Activated CD4-positive, alpha-beta T cell treated with anti-CD3 and anti-CD28 coated beads, Interleukin-2, amount 50 U/mL, for 16 hours (primary cell): ENCODE measurements around the gene TTLL10.

ENCODE experiments used
- DNase-seq: peaks from one replicate; pipeline ENCODE4 v3.0.0-alpha.2; 2020

Gene TTLL10

DNA sequence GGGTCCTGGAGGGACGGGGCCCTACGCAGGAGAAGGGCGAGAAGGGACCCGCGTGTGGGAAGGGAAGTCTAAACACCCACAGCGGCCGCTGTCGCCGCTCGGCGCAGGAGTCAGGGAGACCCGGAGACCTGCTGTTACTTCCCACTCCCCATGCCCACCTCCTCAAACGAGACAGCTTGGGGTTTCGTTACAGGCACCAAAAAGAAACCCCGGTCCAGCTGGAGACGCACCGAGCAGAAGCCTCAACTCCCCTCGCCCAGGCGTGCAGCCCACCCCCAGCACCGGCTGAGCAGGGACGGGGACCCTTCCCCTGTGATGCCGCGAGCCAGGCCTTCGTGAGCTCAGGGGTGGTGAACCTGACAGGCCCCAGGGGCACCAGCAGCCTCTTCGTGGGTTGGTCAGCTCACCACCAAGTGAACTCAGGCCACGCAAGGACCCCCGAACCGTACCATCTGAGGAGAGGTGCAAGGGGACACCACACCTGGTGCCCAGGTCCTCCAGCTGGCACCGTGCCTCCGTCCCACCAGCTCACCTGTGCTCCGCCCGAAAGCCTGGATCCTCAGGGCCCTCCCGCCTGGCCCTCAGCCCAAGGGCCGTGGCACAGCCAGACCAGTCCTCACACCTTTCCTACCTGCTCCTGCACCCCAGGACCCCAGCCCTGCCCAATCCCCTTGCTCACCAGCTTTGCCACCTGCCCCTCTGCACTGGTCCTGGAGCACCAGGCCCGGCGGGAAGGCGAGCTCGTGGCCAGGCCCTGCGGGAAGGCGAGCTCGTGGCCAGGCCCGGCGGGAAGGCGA lies 53.1 kb downstream of the TTLL10 start:
- no peak for DNase-seq

DNA sequence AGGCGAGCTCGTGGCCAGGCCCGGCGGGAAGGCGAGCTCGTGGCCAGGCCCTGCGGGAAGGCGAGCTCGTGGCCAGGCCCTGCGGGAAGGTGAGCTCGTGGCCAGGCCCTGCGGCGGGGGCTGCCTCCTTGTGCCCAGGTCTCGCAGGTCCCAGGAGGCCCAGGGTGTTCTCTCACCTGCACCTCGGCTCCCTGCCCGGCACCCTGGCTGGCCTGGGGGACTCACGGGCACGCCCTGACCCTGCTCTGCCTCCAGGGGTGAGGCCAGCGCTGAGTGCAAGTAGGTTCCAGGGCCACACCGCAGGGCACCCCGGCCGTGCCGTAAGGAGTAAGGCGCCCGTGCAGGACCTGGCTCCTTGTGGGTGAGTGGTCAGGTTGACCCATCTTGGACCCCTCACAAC lies 53.7 kb downstream of the TTLL10 start:
- DNase-seq: no peak

DNA sequence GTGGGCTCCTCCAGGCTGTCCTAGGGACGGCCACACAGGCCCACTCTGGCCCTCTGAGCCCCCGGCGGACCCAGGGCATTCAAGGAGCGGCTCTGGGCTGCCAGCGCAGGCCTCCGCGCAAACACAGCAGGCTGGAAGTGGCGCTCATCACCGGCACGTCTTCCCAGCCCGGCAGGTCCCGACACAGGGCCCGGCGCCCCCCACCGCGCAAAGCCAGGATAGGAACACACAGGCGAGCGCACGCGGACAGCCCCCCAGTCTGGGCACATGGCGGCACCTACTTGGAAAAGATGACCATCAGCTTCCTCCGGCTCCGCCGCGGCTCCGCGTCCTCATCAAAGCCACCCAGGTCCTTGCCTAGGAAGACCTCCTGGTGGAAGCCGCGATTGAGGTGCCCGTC lies 54.5 kb downstream of the TTLL10 start:
- DNase-seq: no peak

DNA sequence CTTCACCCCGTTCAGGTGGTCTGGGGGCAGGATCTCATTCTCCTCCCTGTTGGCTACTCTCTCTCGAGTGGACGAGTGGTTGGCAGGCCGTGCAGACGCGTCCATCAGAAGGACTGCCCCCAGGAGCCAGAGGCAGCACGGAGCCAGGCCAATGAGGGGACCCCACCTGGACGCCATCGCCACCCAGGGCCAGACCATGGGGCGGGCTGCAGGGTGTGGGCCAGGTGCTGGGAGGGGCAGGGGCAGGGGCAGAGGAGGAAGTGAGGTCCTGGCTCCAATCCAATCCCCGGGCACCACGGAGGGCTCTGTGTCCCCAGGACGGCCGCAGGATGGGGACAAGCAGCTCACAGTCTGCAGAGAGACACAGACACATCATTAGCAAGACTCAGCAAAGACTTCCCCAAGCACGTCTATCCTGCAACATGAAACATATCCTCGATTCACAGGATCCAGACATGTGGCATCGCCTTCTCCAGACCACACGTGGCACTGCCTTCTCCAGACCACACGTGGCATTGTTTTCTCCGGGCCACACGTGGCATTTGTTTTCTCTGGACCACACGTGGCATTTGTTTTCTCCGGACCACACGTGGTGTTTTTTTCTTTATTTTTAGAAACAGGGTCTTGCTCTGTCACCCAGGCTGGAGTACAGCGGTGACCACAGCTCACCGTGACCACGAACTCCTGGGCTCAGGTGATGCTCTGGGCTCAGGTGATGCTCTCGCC lies 55.1 kb downstream of the TTLL10 start:
- no peak for DNase-seq

DNA sequence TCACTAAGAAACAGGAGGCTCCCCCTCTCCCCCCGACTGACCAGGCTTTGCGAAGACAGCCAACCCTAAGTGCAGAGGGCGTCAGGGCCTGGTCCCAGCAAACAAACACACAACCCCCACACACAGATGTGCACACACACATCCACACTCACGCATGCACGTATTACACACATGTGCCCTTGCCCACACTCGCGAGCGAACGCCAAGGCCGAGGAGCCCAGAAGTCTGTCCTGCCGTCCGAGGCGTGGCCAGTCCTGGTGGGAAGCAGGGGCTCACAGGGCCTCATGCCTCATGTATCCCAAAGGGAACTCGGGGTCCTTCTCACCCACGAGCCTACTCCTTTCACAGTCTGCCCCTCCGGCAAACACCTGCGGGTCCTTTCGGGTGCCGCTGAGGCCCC lies 56.1 kb downstream of the TTLL10 start:
- no peak for DNase-seq

DNA sequence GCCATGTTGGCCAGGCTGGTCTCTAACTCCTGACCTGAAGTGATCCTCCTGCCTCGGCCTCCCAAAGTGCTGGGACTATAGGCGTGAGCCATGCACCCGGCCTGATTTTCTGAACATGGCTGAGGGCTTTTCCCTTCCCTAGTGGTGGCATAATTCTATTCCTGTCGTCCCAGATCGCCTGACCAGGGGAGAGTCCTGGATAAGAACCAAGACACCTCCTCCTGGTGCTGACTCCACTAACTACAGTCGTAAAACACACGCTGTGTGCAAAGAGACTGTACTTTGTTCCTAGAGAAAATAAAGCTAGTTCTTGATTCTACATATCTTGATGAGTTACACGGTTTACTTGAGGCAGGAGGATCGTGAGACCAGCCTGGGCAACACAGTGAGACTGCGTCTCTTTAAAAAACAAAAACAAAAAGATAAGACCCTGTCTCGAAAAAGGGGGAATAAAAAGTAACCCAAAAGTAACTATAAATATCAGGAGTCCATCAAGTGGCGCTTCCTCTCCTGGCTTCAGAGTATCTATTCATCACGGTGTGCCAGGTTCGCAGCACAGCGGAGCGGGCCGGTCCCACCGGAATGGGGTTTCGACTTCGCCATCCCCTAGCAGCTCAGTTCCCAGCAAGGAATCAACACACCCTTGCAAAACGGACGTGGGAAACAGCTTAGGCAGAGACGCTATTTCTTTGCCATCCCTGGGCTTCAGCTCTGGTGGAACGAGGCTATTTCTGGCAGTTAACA lies 57.1 kb downstream of the TTLL10 start:
- DNase-seq: no peak

DNA sequence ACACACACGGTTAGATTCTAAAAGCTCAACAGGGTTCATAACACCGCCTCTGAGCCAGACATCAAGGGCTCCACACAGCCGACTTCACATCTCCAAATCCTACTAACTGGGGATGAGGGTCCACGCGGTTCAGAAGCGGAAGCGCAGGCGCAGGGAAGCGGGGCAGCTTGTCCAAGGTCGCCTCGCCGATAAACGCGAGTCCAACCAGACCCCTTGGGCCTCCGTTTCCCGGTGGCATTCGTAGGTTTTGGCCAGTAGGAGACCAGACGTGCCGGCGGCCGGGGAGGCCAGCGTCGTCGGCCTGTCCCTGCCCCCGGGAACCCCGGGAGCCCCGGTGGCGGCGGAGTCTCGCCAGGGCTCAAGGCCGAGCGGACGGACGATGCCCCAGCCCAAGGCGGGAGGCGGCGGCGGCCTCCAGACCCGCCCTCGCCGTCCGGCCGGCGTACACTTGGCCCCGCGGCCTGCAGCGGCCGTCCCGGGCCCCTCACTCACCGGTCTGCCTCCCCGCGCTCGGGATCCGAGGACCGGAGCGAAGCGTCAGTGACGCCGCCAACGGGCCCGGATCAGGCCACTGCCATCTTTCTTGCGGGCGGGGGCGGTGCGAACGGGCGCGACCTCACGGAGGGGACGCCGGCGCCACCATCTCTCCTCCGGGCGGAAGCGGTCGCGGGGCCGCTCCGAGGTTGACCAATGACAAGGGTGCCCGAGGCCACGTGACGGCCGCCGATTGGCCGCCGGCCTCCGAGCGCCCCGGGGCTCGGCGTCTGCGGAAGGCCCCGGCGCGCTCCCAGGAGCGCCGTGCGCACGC lies 57.9 kb downstream of the TTLL10 start, which contains the start of gene SDF4:
Gene SDF4 (minus strand): TSS at position 602 of the 808 bp plus-strand sequence. CDS start 3,229 bp downstream, outside the sequence.
- peak; percentile 97 for DNase-seq

DNA sequence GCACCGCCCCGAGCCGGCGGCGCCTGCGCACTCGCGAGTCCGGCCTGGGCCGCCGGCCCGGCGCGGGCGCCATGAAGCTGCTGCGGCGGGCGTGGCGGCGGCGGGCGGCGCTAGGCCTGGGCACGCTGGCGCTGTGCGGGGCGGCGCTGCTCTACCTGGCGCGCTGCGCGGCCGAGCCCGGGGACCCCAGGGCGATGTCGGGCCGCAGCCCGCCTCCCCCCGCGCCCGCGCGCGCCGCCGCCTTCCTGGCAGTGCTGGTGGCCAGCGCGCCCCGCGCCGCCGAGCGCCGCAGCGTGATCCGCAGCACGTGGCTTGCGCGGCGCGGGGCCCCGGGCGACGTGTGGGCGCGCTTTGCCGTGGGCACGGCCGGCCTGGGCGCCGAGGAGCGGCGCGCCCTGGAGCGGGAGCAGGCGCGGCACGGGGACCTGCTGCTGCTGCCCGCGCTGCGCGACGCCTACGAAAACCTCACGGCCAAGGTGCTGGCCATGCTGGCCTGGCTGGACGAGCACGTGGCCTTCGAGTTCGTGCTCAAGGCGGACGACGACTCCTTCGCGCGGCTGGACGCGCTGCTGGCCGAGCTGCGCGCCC lies 58.6 kb downstream of the TTLL10 start, which contains the start of gene B3GALT6:
Gene B3GALT6 (plus strand): TSS at position 30 of the 588 bp plus-strand sequence. CDS start 42 bp downstream, at position 72.
- no peak for DNase-seq

DNA sequence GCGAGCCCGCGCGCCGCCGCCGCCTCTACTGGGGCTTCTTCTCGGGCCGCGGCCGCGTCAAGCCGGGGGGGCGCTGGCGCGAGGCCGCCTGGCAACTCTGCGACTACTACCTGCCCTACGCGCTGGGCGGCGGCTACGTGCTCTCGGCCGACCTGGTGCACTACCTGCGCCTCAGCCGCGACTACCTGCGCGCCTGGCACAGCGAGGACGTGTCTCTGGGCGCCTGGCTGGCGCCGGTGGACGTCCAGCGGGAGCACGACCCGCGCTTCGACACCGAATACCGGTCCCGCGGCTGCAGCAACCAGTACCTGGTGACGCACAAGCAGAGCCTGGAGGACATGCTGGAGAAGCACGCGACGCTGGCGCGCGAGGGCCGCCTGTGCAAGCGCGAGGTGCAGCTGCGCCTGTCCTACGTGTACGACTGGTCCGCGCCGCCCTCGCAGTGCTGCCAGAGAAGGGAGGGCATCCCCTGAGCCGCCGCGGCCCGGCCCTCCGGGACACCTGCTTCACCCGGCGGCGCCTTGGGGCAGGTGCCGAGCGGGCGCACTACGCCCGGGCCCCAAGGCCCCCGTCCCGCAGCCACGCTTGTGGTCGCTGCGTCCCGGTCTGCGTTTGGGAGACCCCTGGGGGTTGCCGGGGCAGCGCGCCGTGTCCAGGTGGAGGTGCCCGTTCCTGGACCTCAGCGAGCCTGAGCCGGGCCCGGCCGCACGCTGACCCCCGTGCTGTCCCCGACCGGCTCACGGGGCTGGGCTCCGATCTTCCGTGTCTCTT lies 59.3 kb downstream of the TTLL10 start:
- DNase-seq: no peak

DNA sequence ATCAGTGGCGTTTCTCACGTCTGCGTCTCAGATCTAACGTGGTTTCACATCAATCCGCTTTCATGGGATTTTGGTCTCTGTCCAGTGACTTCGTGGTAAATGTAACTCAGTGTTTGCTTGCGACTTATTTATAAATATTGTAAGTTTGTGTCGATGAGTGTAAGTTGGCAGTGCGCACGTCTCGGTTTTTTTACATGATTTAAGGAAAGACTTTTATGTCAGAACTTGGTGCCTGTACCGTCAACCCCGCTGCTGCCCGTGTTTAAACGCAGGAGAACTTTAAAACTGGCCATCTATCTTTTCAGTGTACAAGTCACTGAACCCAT lies 59.9 kb downstream of the TTLL10 start:
- DNase-seq: no peak

DNA sequence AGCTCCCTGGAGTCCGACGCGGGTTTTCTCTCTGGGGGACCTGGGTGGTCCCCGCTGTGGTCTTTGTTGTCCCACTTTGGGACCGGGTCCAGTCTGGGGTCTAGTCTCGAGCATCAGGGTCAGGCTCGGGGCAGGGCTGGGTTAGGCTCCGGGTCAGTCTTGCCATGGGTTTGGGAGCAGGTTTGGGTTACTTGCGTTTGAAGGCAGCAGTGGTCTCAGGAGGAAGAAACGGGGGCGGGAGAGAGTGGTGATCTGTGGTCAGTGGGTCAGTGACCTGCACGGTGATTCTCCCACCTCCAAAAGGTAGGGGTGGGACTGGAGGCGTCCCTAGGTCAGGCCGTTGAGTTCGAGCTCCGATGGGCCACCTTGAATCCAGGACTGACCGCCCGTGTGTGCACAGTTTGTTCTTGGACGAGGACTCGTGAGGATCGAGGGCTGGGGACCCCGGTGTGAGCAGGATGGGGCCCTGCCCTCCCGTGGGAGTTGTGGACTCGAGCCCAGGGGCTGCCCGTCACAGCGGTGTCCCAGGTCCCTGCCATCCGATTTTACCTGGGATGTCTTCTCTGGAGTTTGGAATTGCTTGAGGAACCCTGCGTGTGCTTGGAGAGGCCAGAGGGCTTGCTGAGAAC lies 60.6 kb downstream of the TTLL10 start:
- DNase-seq: no peak

DNA sequence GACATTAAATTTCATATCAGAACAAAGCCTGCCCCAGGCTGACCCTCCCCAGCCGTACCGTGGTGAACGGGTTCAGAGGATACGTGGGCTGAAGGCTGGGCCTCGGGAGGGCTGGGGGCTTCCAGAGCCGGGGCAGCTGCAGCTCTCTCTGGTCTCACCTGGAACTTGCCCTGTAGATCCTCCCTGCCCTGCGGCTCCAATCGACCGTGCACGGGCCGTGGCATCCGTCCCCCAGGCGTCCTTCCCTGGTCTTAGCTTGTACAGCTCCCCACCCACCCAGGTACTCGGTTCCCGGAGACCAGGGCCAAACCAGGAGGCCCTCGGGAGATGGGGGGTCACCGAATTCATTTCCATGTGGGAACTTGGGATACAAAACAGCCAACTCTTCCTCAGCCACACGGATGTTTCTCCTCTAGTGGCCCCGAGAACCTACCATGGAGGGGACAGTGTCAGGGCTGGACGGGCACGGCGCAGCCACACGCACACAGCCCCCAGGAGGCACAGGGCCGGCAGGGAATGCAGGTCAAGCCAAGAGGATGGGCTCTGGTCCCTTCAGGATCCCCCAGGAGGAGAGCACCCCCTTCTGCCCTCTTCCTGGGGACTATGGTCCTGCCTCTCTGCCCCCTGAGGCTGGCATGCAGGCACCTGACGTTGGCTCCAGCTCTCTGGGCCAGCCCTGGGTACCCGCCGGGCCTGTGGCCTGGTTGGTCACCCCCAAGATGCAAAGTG lies 61.5 kb downstream of the TTLL10 start:
- DNase-seq: no peak

DNA sequence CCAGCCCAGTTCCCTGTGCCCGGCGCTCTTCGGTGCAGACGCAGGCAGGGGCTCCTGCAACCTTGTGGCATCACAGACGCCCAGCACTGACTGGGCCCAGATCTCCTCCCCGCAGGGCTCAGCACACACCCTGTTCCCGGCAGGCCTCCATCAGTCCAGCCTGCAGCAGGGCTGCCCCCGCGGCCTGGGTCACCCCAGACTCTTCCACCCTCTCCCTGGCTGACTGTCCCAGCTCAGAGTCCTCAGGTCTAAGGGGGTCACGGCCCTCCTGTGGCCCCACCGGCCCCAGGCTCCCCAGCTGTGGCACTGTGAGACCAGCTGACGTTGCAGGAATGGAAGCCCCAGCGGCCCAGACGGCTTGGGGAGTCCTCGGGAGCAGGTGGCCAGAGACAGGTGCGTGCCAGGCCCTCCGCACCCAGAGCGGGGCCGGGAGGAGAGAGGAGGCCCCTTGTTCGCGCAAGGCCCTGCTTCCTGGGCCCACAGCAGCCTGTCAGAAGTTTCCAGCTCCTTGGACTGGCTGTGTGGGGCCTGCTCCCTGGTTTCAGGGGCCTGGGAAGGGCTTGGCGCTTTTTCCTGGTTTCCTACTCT lies 62.6 kb downstream of the TTLL10 start:
- no peak for DNase-seq

DNA sequence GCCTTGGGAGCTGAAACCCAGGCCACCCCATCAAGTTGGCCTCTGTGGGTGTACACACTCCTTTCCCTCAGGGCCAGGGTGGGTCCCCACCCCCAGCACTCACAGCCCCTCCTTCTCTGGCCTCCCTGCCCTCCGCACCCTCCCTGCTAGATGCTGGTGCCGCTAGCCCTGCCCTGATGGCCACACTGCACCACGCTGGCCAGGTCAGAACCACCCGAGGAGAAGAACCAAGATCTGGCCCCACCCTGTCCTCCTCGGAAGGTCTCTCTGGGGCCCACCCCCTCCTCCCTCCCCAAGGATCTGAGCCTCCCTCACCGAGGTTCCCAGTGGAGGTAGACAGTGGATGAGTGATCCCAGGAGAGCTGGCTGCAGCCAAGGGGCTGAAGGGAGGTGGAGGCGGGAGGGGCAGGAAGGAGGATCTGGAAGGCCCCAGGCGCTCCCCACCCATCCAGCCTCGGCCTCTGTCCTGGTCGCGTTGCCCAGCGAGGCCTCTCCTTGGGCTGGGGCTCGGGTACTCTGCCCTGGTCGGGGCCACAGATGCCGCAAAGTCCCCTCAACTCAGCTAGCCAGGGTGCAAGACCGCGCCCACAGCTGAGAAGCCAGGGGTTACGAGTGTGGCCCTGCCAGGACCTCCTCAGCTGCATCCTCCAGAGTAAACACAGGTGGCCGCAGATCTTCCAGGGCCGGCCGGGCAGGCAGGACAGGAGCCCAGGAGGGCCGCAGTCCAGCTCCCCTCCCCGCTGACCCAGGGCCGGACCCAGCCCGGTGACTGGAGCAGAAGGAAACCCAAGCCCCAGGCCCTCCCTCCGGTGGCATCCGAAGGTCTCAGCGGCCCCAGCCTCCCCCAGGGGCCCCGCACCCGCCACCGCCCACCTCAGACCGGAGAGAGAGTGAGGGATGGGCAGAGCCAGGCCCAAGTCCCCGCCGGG lies 63.5 kb downstream of the TTLL10 start:
- no peak for DNase-seq

DNA sequence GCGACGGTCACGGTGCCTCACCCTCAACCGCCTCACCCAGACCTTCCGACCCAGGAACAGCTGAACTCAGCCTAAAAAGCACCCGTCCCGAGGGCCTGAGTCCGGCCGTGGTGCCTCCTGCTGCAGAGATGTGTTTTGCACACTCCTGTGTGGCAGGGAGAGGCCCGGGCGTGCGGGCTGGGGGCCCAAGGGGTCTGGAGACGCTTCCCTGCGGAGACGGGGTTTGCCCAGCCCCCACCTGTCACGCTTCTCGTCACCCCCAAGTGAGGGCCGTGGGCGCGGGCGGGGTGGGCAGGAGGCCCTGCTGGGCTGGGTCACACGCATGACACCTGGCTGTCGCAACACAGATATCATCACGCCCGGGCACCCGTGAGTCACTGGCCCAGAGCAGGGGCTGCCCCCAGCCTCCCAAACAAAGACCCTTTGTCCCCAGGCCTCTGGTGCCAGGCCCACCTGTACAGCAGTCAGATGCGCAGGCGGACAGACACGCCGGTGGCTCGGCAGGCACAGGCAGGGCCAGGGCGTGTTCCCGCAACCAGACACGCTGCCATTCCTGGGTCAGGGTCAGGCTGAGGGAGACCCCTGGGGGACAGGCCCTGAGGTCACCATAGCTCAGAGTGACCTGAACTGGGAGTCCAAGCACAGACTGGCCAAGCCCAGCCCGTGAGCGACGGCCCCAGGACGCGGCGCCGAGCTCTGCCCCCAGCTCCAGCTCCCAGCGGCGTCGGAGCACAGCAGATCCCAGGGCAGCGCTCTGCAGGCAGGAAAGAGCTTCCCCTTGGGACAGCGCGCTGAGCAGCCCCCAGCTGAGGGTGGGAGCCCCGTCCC lies 64.4 kb downstream of the TTLL10 start:
- no peak for DNase-seq

DNA sequence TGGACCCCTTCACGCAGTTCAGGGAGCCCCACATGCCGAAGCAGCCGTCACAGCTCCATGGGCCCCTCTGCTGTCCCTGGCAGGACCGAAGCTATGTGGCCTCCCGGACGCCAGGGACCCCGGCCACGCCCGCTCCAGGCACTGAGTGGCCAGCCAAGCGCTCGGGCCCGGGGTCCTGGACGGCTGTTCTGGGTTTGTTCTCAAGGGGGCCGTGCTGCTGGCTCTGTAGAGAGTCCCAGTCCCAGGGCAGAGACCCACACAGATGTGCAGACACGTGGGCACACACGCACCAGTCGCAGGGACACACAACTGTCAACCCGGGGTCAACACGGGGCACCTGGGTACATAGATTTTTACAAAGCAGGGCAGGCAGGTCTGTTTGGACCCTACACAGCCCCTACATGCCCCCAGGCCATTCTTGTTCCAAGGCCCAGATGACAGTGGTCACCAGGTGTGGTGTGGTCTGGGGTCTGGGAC lies 65.1 kb downstream of the TTLL10 start:
- DNase-seq: no peak

DNA sequence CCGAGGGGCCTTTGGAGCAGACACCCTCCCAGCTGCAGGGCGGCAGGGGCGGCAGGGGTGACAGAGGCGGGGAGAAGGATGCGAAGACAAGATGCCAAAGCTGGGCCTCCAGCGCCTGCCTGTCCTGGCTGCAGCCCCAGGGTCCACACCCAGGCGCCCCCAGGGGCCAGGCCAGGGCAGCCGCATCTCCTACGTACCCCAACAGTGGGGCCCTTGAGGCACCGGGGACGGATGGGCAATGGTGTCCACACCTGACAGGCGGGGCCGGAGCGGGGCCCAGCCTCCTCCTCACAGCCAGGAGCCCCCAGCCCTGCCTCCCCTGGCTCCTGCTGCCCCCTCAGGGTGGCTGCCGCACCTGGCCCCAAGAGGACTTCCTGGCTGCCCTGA lies 65.5 kb downstream of the TTLL10 start:
- no peak for DNase-seq
